ENCODE results near the gene PCBD2.
"Not testable (repeated sequence)": the region's sequence is repeated elsewhere in the genome, so short reads cannot be mapped to it uniquely, and the experiment has no call there.

The PCBD2 gene

DNA sequence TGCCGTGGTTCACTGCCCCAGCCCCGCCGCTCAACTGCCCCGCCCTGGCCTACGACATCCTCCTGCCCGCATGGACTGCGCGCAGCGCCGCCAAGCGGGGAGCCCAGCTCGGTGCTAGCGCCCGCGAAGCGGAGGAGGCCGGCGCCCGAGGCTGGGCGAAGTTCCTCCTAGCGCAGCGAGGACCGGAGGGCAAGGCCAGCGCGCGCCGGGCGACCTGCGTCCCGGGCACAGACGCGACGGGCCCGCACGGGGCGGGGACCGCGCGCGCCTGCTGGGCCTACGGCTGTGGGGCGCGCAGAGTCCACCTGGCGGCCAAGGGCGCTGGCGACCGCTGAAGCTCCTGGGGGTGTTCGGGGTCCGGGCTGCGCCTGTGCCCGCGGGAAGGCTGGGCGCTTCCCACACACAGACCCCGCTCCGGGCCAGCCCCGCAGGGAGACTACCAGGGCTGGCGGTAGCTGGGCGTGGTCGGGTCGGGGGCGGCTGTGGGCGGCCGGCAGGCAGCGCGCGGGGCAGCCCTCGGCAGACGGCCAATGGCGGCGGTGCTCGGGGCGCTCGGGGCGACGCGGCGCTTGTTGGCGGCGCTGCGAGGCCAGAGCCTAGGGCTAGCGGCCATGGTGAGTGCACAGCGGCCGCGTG, at the start of gene PCBD2:
Gene PCBD2 (plus strand): TSS at position 522 of the 636 bp plus-strand sequence. CDS start 9 bp downstream, at position 531.
- Mint-ChIP-seq H3K4me1 (peaks cover 12% of the 10 kb centered on the region), H3K9me3 (no peaks in the 10 kb centered on the region), H3K36me3 (peaks cover 4% of the 10 kb centered on the region), H3K27ac (peak within 1 kb of the TSS; percentile 99), H3K4me3 (peak within 1 kb of the TSS; percentile 96), H3K27me3 (no peaks in the 10 kb centered on the region)
- DNase-seq (ENCODE audit: low spot score in 2 of 2) = peak; percentile 94 to 97
- ATAC-seq (ENCODE audit: low read depth) = peak; percentile 70

DNA sequence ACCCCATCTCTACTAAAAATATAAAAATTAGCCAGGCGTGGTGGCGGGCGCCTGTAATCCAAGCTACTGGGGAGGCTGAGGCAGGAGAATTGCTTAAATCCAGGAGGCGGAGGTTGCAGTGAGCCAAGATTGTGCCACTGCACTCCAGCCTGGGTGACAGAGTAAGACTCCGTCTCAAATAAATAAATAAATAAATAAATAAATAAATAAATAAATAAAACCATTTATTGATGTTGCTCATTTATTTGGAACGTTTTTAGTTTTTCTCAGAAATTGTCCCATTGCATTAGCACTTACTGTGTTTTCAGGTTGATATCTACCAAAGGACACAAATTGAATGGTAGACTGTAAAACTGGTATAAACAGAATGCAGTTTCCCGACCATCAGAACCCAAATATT, 48.5 kb upstream of the PCBD2 start:
- H3K9me3 Mint-ChIP-seq; DNase-seq (ENCODE audit: low spot score in 2 of 2); H3K36me3 Mint-ChIP-seq; ATAC-seq (ENCODE audit: low read depth); H3K27ac Mint-ChIP-seq; H3K4me1 Mint-ChIP-seq; H3K4me3 Mint-ChIP-seq; H3K27me3 Mint-ChIP-seq: not testable (repeated sequence)

DNA sequence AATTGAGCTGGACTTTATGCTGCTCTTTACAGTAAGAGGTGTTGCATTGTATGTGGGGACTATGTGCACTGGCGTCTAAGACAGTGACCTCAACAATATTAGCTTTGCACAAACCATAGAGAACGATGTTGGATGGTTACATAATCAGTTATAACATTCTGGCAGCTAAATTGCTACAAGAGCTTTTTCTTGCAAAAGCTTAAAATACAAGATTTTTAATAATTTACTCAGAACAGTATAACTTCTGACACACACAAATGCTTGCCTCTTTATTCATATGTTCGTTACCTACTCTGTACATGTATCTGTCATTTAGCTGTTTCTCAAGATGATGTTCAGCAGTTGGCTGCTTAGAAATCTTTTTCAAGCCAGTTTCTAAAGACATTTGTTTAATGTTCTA, 47.5 kb upstream of the PCBD2 start:
- no peak overlapping the region for H3K27ac Mint-ChIP-seq
- ATAC-seq (ENCODE audit: low read depth) (no peak), DNase-seq (ENCODE audit: low spot score in 2 of 2) (no peak)
- H3K4me1 Mint-ChIP-seq = peaks cover 9% of the 10 kb centered on the region
- H3K4me3 Mint-ChIP-seq = no peak overlapping the region
- H3K36me3 Mint-ChIP-seq = peaks cover 10% of the 10 kb centered on the region
- no peaks in the 10 kb centered on the region for H3K27me3 Mint-ChIP-seq
- H3K9me3 Mint-ChIP-seq = no peaks in the 10 kb centered on the region

DNA sequence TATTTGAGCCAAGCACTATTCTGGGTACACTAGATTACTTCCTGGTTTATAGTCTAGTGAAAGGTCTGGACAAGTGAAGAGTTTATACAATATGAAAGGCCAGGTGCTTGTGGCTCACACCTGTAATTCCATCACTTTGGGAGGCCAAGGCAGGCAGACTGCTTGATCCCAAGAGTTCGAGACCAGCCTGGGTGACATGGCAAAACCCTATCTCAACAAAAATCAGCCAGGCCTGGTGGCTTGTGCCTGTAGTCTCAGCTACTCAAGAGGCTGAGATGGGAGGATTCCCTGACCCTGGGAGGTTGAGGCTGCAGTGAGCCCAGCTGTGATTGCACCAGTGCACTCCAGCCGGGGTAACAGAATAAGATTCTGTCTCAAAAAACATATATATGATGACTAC, 40.2 kb upstream of the PCBD2 start:
- no peak for ATAC-seq (ENCODE audit: low read depth)
- no peaks in the 10 kb centered on the region for H3K27me3 Mint-ChIP-seq
- no peaks in the 10 kb centered on the region for H3K4me1 Mint-ChIP-seq
- no peak overlapping the region for H3K4me3 Mint-ChIP-seq
- H3K9me3 Mint-ChIP-seq = no peaks in the 10 kb centered on the region
- H3K36me3 Mint-ChIP-seq = peaks cover 2% of the 10 kb centered on the region
- H3K27ac Mint-ChIP-seq = no peak overlapping the region
- no peak for DNase-seq (ENCODE audit: low spot score in 2 of 2)

DNA sequence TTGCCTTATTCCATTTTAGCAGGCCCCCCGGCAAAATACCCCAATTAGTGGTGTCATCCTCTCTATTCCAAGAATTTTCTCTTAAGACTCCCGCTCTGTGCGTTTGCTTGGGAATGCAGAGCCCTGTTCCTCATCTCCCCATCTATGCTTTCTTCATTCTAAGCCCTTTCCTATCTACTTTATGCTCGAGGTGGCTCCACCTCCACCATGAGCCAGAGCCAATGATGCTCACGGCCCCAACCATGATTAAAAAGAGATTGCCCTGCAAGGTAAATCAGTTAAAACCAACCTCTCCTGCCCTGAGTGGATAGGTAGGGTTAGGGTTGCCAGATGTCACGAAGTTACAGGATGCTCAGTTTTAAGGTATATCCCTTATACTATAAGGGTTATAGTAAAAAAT, 31.4 kb upstream of the PCBD2 start:
- DNase-seq (ENCODE audit: low spot score in 2 of 2) (peak in 1 of 2 donors; percentile 11), ATAC-seq (ENCODE audit: low read depth) (peak; percentile 30)
- Mint-ChIP-seq H3K4me1 (peaks cover 34% of the 10 kb centered on the region), H3K36me3 (peaks cover 4% of the 10 kb centered on the region), H3K9me3 (no peaks in the 10 kb centered on the region), H3K27ac (peak overlapping the region; percentile 97), H3K4me3 (peak overlapping the region; percentile 99), H3K27me3 (no peaks in the 10 kb centered on the region)

DNA sequence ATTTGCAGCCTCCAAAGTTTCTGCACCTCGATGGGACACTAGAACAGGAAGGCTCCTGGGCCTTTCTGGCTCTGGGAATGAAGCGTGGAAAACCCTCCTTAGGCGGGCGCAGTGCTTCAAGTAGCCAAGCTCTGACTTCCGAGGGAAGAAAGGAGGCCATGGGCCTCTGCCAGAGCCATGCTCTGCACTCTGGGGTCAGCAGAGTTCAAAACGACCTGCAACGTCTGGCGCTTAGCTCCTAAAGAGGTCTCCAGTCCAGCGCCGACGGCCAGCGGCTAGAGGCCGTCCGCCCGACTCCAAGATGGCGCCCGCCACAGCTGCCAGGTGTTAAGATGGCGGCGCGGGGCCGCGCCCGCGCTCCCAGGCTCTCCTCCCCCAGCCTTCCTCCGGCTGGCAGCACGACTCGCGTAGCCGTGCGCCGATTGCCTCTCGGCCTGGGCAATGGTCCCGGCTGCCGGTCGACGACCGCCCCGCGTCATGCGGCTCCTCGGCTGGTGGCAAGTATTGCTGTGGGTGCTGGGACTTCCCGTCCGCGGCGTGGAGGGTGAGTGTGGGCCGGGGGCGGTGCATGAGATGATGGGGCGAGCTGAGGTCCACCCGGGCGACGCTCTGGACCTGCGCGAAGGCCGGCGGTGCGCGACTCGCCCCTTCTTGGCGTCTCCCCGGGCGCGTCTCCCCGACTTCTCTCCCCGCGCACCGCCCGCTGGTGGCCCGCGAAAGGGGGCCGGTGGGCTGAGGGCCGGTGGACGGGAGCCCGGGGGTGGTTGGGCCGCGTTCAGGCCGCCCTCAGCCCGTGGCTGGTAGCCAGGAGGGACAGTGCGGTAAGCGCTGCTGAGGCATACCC, 30.7 kb upstream of the PCBD2 start, which contains the start of gene TXNDC15:
Gene TXNDC15 (plus strand): TSS at position 385 of the 844 bp plus-strand sequence. CDS start 57 bp downstream, at position 442.
- Mint-ChIP-seq H3K27me3 (no peaks in the 10 kb centered on the region), H3K4me1 (peaks cover 35% of the 10 kb centered on the region), H3K9me3 (no peaks in the 10 kb centered on the region), H3K4me3 (peak within 1 kb of the TSS; percentile 99), H3K27ac (peak within 1 kb of the TSS; percentile 97), H3K36me3 (peaks cover 4% of the 10 kb centered on the region)
- ATAC-seq (ENCODE audit: low read depth) (peak; percentile 91), DNase-seq (ENCODE audit: low spot score in 2 of 2) (peak; percentile 68 to 78)

DNA sequence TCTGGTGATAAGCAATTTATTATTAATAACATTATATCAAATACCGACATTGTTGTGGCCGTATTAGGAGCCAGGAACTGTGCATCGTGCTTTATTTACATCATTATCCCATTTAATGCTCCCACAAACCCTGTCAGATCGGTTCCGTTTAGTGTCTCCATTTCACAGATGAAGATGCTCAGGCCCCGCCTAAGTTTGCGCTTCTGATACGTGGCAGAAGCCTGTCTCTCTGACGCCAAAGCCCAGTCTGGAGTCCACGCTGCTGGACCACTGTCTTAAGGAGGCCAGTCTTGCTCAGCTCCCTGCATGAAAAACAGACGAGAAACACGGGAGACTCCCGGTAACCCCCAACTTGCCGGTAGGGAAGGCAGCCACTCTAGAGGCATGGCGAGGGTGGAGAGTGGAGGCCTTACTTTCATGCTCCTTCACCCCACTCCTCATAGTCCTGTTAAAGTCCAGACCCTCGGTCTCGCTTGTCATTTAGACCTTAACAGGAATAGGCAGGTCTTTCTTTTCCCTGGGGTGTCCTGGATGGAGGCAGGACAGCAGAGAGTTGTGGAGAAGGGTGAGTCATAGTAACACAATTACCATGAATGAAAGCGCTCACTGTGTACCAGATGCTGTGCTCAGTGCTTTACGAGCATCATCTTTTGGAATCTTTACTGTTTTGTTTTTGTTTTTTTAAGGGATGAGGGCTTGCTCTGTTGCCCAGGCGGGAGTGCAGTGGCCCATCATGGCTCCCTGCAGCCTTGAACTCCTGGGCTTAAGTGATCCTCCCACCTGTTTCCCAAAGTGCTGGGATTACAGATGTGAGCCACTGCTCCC, 29.9 kb upstream of the PCBD2 start:
- peak; percentile 15 for ATAC-seq (ENCODE audit: low read depth)
- peaks cover 37% of the 10 kb centered on the region for H3K4me1 Mint-ChIP-seq

DNA sequence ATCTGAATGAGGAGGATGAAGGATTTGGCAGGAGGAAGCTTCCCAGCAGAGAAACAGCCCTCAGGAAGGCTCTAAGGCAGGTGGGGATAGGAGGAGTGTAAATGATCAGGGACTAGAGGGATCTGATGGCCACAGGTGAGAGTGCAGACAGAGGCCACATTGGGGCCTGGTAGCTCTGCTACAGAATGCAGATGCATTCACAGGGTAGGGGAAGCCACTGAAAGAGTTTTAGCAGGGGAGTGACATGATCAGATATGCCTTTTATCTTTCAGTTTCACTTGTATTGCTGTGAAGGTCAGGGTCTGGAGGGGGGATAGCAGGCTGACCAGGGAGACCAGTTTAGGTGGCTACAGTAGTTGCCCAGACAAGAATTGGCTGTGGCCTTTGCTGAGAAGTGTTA, 27.8 kb upstream of the PCBD2 start:
- H3K27me3 Mint-ChIP-seq = no peaks in the 10 kb centered on the region
- DNase-seq (ENCODE audit: low spot score in 2 of 2) (no peak), ATAC-seq (ENCODE audit: low read depth) (no peak)
- no peaks in the 10 kb centered on the region for H3K9me3 Mint-ChIP-seq
- H3K36me3 Mint-ChIP-seq = peaks cover 10% of the 10 kb centered on the region
- H3K27ac Mint-ChIP-seq = peak overlapping the region; percentile 29
- H3K4me3 Mint-ChIP-seq = peak overlapping the region; percentile 60
- H3K4me1 Mint-ChIP-seq = peaks cover 41% of the 10 kb centered on the region

More for the DNA sequence above, 29.9 kb upstream of the PCBD2 start:
- peaks cover 6% of the 10 kb centered on the region for H3K36me3 Mint-ChIP-seq
- peak; percentile 5 to 13 for DNase-seq (ENCODE audit: low spot score in 2 of 2)
- H3K27me3 Mint-ChIP-seq = no peaks in the 10 kb centered on the region
- peak overlapping the region; percentile 99 for H3K4me3 Mint-ChIP-seq
- no peaks in the 10 kb centered on the region for H3K9me3 Mint-ChIP-seq
- peak overlapping the region; percentile 97 for H3K27ac Mint-ChIP-seq

DNA sequence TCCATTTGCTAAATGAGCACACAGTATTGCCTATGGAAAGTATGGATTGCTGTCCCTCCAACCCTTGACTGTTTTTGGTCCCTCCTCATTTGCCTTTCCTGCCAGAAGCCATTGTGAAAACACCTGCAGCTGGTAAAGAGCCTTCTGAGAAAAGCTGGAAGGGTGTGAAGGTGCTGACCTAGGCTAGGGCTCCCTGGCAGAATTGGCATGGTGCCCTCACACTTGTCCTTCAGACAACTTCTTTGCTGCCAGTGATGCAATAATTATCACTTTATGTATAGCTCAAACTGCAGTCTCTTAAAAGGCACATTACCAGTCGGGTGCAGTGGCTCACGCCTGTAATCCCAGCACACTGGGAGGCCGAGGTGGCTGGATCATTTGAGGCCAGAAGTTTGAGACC, 26.5 kb upstream of the PCBD2 start:
- ATAC-seq (ENCODE audit: low read depth) (no peak), DNase-seq (ENCODE audit: low spot score in 2 of 2) (no peak)
- Mint-ChIP-seq H3K27ac (peak overlapping the region; percentile 41), H3K4me3 (no peak overlapping the region), H3K4me1 (peaks cover 34% of the 10 kb centered on the region), H3K27me3 (no peaks in the 10 kb centered on the region), H3K36me3 (peaks cover 10% of the 10 kb centered on the region), H3K9me3 (no peaks in the 10 kb centered on the region)

DNA sequence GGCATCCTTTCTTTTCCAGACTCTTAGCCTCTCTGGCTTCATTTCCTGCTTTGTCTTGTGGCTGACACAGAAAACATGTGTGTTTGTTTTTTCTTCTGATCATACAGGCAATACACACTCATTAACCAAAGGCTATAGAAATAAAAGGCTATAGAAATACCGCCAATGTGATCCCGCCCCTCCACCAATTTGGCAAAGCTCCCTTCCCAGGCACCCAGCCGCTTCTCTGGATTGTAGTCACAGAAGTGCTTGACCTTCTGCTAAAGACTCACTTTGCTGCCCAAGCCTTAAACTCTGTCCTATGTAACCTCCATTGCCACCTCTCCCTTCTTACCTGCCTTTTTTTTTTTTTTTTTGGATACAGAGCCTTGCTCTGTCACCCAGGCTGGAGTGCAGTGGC, 25.5 kb upstream of the PCBD2 start:
- H3K36me3 Mint-ChIP-seq = peaks cover 10% of the 10 kb centered on the region
- H3K4me1 Mint-ChIP-seq = peaks cover 32% of the 10 kb centered on the region
- DNase-seq (ENCODE audit: low spot score in 2 of 2) (no peak), ATAC-seq (ENCODE audit: low read depth) (no peak)
- H3K27ac Mint-ChIP-seq = no peak overlapping the region
- H3K9me3 Mint-ChIP-seq = no peaks in the 10 kb centered on the region
- H3K27me3 Mint-ChIP-seq = no peaks in the 10 kb centered on the region
- no peak overlapping the region for H3K4me3 Mint-ChIP-seq

DNA sequence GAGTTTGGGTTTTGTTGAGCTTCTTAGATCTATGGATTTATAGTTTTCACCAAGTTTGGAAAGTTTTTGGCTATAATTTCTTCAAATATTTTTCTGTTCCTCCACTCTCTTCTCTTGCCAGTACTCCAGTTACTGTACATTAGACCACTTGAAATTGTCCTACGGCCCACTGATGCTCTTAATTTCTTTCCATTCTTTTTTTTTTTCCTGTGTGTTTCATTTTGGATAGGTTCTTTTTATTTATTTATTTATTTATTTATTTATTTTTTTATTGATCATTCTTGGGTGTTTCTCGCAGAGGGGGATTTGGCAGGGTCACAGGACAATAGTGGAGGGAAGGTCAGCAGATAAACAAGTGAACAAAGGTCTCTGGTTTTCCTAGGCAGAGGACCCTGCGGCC, 24.0 kb upstream of the PCBD2 start:
- H3K4me1 Mint-ChIP-seq = peaks cover 31% of the 10 kb centered on the region
- H3K9me3 Mint-ChIP-seq; H3K4me3 Mint-ChIP-seq; H3K27me3 Mint-ChIP-seq; H3K27ac Mint-ChIP-seq; DNase-seq (ENCODE audit: low spot score in 2 of 2); ATAC-seq (ENCODE audit: low read depth): not testable (repeated sequence)
- peaks cover 14% of the 10 kb centered on the region for H3K36me3 Mint-ChIP-seq

DNA sequence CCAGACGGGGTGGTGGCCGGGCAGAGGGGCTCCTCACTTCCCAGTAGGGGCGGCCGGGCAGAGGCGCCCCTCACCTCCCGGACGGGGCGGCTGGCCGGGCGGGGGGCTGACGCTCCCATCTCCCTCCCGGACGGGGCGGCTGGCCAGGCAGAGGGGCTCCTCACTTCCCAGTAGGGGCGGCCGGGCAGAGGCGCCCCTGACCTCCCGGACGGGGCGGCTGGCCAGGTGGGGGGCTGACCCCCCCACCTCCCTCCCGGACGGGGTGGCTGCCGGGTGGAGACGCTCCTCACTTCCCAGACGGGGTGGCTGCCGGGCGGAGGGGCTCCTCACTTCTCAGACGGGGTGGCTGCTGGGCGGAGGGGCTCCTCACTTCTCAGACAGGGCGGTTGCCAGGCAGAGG, 23.2 kb upstream of the PCBD2 start:
- H3K36me3 Mint-ChIP-seq = peaks cover 14% of the 10 kb centered on the region
- ATAC-seq (ENCODE audit: low read depth); H3K4me3 Mint-ChIP-seq; H3K27me3 Mint-ChIP-seq; H3K9me3 Mint-ChIP-seq; DNase-seq (ENCODE audit: low spot score in 2 of 2); H3K27ac Mint-ChIP-seq: not testable (repeated sequence)
- H3K4me1 Mint-ChIP-seq = peaks cover 25% of the 10 kb centered on the region

DNA sequence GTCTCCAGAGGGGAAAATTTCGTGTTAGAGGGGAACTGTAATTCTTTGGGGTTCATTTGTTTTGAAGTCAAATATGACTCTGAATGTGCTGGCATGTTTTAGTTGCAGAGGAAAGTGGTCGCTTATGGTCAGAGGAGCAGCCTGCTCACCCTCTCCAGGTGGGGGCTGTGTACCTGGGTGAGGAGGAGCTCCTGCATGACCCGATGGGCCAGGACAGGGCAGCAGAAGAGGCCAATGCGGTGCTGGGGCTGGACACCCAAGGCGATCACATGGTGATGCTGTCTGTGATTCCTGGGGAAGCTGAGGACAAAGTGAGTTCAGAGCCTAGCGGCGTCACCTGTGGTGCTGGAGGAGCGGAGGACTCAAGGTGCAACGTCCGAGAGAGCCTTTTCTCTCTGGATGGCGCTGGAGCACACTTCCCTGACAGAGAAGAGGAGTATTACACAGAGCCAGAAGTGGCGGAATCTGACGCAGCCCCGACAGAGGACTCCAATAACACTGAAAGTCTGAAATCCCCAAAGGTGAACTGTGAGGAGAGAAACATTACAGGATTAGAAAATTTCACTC, 17.3 kb upstream of the PCBD2 start:
- no peak overlapping the region for H3K4me3 Mint-ChIP-seq
- ATAC-seq (ENCODE audit: low read depth) = no peak
- H3K27ac Mint-ChIP-seq = no peak overlapping the region
- no peak for DNase-seq (ENCODE audit: low spot score in 2 of 2)
- H3K9me3 Mint-ChIP-seq = no peaks in the 10 kb centered on the region
- peaks cover 33% of the 10 kb centered on the region for H3K36me3 Mint-ChIP-seq
- H3K27me3 Mint-ChIP-seq = no peaks in the 10 kb centered on the region
- peaks cover 15% of the 10 kb centered on the region for H3K4me1 Mint-ChIP-seq
